Keratinocyte (primary cell): ENCODE data around the gene RPS23. TPM values are rescaled to one million over a fixed set of nuclear protein-coding genes. Genes with fewer than 3 reads are reported as not detected.

Source experiments
- DNase-seq: peaks from one replicate; pipeline ENCODE4 v3.0.0-alpha.2; 2011; ENCODE audit warnings: low read depth, missing footprints, low spot score
- FAIRE-seq: peaks from 2 replicates; lab custom pipeline; 2011; peaks lifted over from hg19 to GRCh38; lab: Jason Lieb, UNC
- H2AFZ ChIP-seq: 2 replicates; pipeline ENCODE4 v1.6.0; 2012; ENCODE audit warnings: low read length, control low read depth, inconsistent platforms; ENCODE audit not compliant: control insufficient read depth
- H3K27ac ChIP-seq: 2 replicates; pipeline ENCODE4 v1.5.1; 2011; ENCODE audit warnings: low read length; ENCODE audit not compliant: control insufficient read depth, insufficient read depth
- H3K27me3 ChIP-seq: 3 replicates; pipeline ENCODE4 v1.6.0; 2011; ENCODE audit warnings: low read length; ENCODE audit not compliant: control insufficient read depth, insufficient read depth; ENCODE audit errors: extremely low read depth
- H3K36me3 ChIP-seq, 2 experiments: 2 replicates in 1 of 2; 3 replicates in 1 of 2; pipeline ENCODE4 v1.5.1; 2011; ENCODE audit warnings: low read length in 2 of 2, mild to moderate bottlenecking in 1 of 2; ENCODE audit not compliant: control insufficient read depth in 2 of 2, insufficient read depth in 2 of 2; ENCODE audit errors: extremely low read depth in 1 of 2
- H3K4me1 ChIP-seq: 3 replicates; pipeline ENCODE4 v1.5.1; 2011; ENCODE audit warnings: low read length; ENCODE audit not compliant: control insufficient read depth, insufficient read depth; ENCODE audit errors: extremely low read depth
- H3K4me2 ChIP-seq: 3 replicates; pipeline ENCODE4 v1.6.0; 2011; ENCODE audit warnings: low read depth, low read length; ENCODE audit not compliant: control insufficient read depth, insufficient read depth; ENCODE audit errors: extremely low read depth
- H3K4me3 ChIP-seq, 3 experiments: fragments of 200-600 bp in 1 of 3; sonication (generic) in 1 of 3; 2 replicates in 2 of 3; 3 replicates in 1 of 3; pipeline ENCODE4 v1.5.1; 2011 to 2016; ENCODE audit warnings: low read length in 3 of 3, mild to moderate bottlenecking in 3 of 3, control low read depth in 2 of 3, inconsistent platforms in 1 of 3, low read depth in 1 of 3, mixed read lengths in 1 of 3, mixed run types in 1 of 3, moderate library complexity in 1 of 3; ENCODE audit not compliant: control insufficient read depth in 2 of 3, insufficient read depth in 2 of 3; ENCODE audit errors: extremely low read depth in 1 of 3
- H3K79me2 ChIP-seq: 2 replicates; pipeline ENCODE4 v1.6.0; 2012; ENCODE audit warnings: low read length; ENCODE audit not compliant: control insufficient read depth, insufficient read depth
- H3K9ac ChIP-seq: 3 replicates; pipeline ENCODE4 v1.6.0; 2011; ENCODE audit warnings: low read length; ENCODE audit not compliant: control insufficient read depth, insufficient read depth; ENCODE audit errors: extremely low read depth
- H3K9me1 ChIP-seq: 3 replicates; pipeline ENCODE4 v1.6.0; 2011; ENCODE audit warnings: low read length; ENCODE audit not compliant: control insufficient read depth, insufficient read depth; ENCODE audit errors: extremely low read depth
- H3K9me3 ChIP-seq: 2 replicates; pipeline ENCODE4 v1.5.1; 2012; ENCODE audit warnings: low read depth, low read length; ENCODE audit not compliant: control insufficient read depth
- H4K20me1 ChIP-seq: 3 replicates; pipeline ENCODE4 v1.6.0; 2011; ENCODE audit warnings: low read length; ENCODE audit not compliant: control insufficient read depth, insufficient read depth; ENCODE audit errors: extremely low read depth
- CTCF ChIP-seq, 3 experiments: IDR thresholded peaks in 1 of 3; conservative IDR thresholded peaks in 1 of 3; optimal IDR thresholded peaks in 1 of 3; 2 replicates in 2 of 3; 3 replicates in 1 of 3; pipeline versions ENCODE3 to v1.5.1; 2011; ENCODE audit warnings: low read length in 3 of 3, mild to moderate bottlenecking in 3 of 3, moderate library complexity in 2 of 3, control low read depth in 1 of 3, inconsistent platforms in 1 of 3; ENCODE audit not compliant: insufficient read depth in 2 of 3; ENCODE audit errors: extremely low read depth in 1 of 3
- EZH2 ChIP-seq: IDR thresholded peaks from one replicate; pipeline ENCODE4 v1.6.1; 2012; ENCODE audit warnings: inconsistent platforms, mild to moderate bottlenecking, low read length, moderate library complexity
- dilution Hi-C: fragments of 300-500 bp; cut with MboI; formaldehyde crosslinking; loops from one replicate; pipeline ENCODE4 v1.7.0; 2020; ENCODE audit warnings: low sequenced_read_pairs; ENCODE audit not compliant: extremely low pct_ligation_motif_present
- polyA plus RNA-seq, 5 experiments: library from polyadenylated mRNA; depleted of rRNA in 3 of 5; stranded (reverse) in 3 of 5; stranded (forward) in 1 of 5; unstranded in 1 of 5; fragments of >200 nt; gene quantifications; 1 replicate in 1 of 5; 2 replicates in 3 of 5; 3 replicates in 1 of 5; pipeline versions ENCODE4 v1.2.1 to v1.2.3, GENCODE V29; 2011 to 2012; ENCODE audit warnings: missing spikeins in 2 of 5, low read depth in 1 of 5, low replicate concordance in 1 of 5

RPS23 gene
- polyA plus RNA-seq, 1 donor (not counting 4 experiments of a cell fraction or from before 2014, with no cell fraction given), result 2,776 TPM

- Histone ChIP-seq H4K20me1 (no peaks in the 10 kb centered on the region), H3K79me2 (no peaks in the 10 kb centered on the region), H2AFZ (no peak overlapping the region), H3K27ac (no peak overlapping the region), H3K36me3 (no peaks in the 10 kb centered on the region), H3K9me3 (no peaks in the 10 kb centered on the region), H3K27me3 (no peaks in the 10 kb centered on the region), H3K4me1 (peaks cover 6% of the 10 kb centered on the region), H3K9ac (no peak overlapping the region), H3K4me2 (no peak overlapping the region), H3K9me1 (no peaks in the 10 kb centered on the region), H3K4me3 (no peak overlapping the region)
- dilution Hi-C loops, result no loop called here
- no peak for TF ChIP-seq EZH2
- TF ChIP-seq CTCF (optimal IDR thresholded peaks at IDR 0.05 in 1 of 3, IDR thresholded peaks at IDR 0.05 in 1 of 3, conservative IDR thresholded peaks at IDR 0.05 in 1 of 3; ENCODE audit: extremely low read depth in 1 of 3, insufficient read depth in 2 of 3, low read length in 3 of 3), result no peak
- DNase-seq (no peak), FAIRE-seq (no peak)
These were observed 23.0 kb upstream of the RPS23 start for GRCh38 chr5:82301190-82301589.

GRCh38 chr5:82298668-82299067, 20.5 kb upstream of the RPS23 start:
- H3K27ac ChIP-seq, result no peak overlapping the region
- FAIRE-seq (no peak), DNase-seq (no peak)
- no peaks in the 10 kb centered on the region for H3K79me2 ChIP-seq
- H3K36me3 ChIP-seq, result no peaks in the 10 kb centered on the region
- no peaks in the 10 kb centered on the region for H3K27me3 ChIP-seq
- H3K4me2 ChIP-seq, result no peak overlapping the region
- no peak overlapping the region for H2AFZ ChIP-seq
- no peaks in the 10 kb centered on the region for H3K9me3 ChIP-seq
- no peak for TF ChIP-seq CTCF (optimal IDR thresholded peaks at IDR 0.05 in 1 of 3, IDR thresholded peaks at IDR 0.05 in 1 of 3, conservative IDR thresholded peaks at IDR 0.05 in 1 of 3; ENCODE audit: extremely low read depth in 1 of 3, insufficient read depth in 2 of 3, low read length in 3 of 3)
- TF ChIP-seq EZH2, result no peak
- dilution Hi-C loops, result no loop called here
- no peak overlapping the region for H3K9ac ChIP-seq
- H3K9me1 ChIP-seq, result no peaks in the 10 kb centered on the region
- no peak overlapping the region for H3K4me3 ChIP-seq
- no peaks in the 10 kb centered on the region for H4K20me1 ChIP-seq
- H3K4me1 ChIP-seq, result peaks cover 6% of the 10 kb centered on the region
